Retinal pigment epithelial cell (primary cell): ENCODE results near the gene TPD52L2.

Source experiments
- DNase-seq: peaks from one replicate; pipeline ENCODE4 v3.0.0-alpha.2; 2010; ENCODE audit warnings: low read depth
- H3K4me3 ChIP-seq: 2 replicates; pipeline ENCODE4 v1.5.1; 2011; ENCODE audit warnings: mild to moderate bottlenecking, low read length, control low read depth, moderate library complexity
- TF ChIP-seq, protein P1 (sequence below): conservative IDR thresholded peaks from 2 replicates; pipeline ENCODE4 v1.5.1; 2011; ENCODE audit warnings: low read depth, low read length, control low read depth, inconsistent platforms

TPD52L2 gene

GRCh38 chr20:63883201-63883593 lies 18.1 kb downstream of the TPD52L2 start:
- H3K4me3 ChIP-seq = no peak overlapping the region
- TF ChIP-seq, protein P1, sequence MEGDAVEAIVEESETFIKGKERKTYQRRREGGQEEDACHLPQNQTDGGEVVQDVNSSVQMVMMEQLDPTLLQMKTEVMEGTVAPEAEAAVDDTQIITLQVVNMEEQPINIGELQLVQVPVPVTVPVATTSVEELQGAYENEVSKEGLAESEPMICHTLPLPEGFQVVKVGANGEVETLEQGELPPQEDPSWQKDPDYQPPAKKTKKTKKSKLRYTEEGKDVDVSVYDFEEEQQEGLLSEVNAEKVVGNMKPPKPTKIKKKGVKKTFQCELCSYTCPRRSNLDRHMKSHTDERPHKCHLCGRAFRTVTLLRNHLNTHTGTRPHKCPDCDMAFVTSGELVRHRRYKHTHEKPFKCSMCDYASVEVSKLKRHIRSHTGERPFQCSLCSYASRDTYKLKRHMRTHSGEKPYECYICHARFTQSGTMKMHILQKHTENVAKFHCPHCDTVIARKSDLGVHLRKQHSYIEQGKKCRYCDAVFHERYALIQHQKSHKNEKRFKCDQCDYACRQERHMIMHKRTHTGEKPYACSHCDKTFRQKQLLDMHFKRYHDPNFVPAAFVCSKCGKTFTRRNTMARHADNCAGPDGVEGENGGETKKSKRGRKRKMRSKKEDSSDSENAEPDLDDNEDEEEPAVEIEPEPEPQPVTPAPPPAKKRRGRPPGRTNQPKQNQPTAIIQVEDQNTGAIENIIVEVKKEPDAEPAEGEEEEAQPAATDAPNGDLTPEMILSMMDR = no peak
- no peak for DNase-seq

GRCh38 chr20:63884506-63885263 lies 19.6 kb downstream of the TPD52L2 start:
- H3K4me3 ChIP-seq = no peak overlapping the region
- TF ChIP-seq, protein P1 = no peak
- DNase-seq = no peak

DNA sequence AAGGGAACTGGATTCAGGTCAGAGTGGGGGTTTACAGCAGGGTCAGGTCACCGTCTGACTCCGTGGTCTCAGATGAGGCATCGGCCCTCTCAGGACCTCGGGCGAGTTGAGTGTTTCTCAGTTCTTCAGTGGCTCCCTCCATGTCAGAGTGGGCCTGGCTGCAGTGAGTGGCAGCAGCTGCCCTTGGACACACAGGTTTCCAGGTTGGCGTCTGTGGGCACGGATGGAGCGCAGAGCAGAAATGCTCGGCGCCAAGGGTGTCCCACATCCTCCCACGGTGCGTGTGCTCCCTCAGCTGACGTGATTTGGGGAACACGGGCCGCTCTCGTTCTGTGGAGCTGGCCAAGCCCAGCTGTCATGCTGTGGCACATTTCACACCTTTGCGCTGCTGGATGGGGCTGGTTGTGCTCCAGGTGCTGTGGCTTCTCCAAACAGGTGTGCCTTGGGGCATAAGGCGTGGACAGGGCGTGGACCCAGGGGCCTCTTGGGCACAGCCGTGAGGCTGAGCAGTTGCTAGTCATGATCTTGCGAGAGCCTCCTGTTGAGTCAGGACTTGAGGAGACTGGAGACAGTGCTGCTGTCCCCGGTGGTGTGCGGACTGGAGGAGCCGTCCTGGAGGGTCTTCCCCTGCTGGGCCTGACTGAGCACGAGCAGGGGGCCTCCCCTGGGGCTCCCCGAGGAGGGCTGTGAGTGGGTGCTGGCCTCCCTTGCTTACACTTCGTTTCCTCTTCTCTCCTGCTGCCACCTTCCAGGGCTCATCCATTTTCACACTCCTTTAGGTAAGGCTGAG lies 20.4 kb downstream of the TPD52L2 start:
- no peak overlapping the region for H3K4me3 ChIP-seq
- TF ChIP-seq, protein P1 = no peak
- no peak for DNase-seq

DNA sequence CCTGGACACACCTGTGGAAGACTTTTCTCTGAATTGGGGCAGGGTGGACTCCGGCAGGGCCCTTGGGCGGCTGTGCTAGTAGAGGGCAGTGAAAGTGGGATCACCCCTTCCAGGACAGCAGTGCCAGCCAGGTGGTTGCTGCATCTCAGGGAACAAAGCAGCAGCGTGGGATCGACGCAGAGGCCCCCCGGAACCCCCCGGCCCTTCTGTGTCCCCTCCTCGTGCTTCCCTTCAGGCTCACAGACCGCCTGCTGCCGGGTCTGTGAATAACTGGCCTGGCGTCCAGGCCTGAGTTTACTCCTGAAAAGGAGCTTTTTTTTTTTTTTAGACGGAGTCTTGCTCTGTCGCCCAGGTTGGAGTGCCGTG lies 21.0 kb downstream of the TPD52L2 start:
- no peak overlapping the region for H3K4me3 ChIP-seq
- no peak for DNase-seq
- TF ChIP-seq, protein P1 = no peak

GRCh38 chr20:63886921-63887320 lies 21.9 kb downstream of the TPD52L2 start:
- H3K4me3 ChIP-seq = no peak overlapping the region

GRCh38 chr20:63889241-63890200 lies 24.5 kb downstream of the TPD52L2 start:
- H3K4me3 ChIP-seq = no peak overlapping the region
- TF ChIP-seq, protein P1 = no peak
- no peak for DNase-seq

More at GRCh38 chr20:63886921-63887320, 21.9 kb downstream of the TPD52L2 start:
- TF ChIP-seq, protein P1 = no peak
- DNase-seq = no peak
